CD4-positive, alpha-beta T cell (primary cell): ENCODE results near the gene LRP6. TPM values are rescaled to one million over a fixed set of nuclear protein-coding genes. Genes with fewer than 3 reads are reported as not detected.

Experiments
- ATAC-seq: fragments of 200-7000 bp; cut with Tn5 transposase; one replicate; pipeline ENCODE4 v1.10.0; 2022; ENCODE audit warnings: mild to moderate bottlenecking; ENCODE audit not compliant: poor library complexity
- CTCF ChIA-PET: fragments of 350-600 bp; sonication (Branson Sonifier 250); formaldehyde crosslinking; loops from one replicate; lab custom pipeline; 2021; ENCODE audit warnings: antibody characterized with exemption, inconsistent platforms; lab: Charles Lee
- POLR2A ChIA-PET: fragments of 350-600 bp; sonication (Branson Sonifier 250); formaldehyde crosslinking; loops from one replicate; lab custom pipeline; 2021; ENCODE audit warnings: antibody characterized with exemption, inconsistent platforms; lab: Charles Lee
- DNase-seq, 14 experiments: peaks; one replicate each; pipeline ENCODE4 v3.0.0-alpha.2; 2013 to 2020; ENCODE audit warnings: mixed read lengths in 2 of 14
- H3K27ac ChIP-seq, 2 donors: one replicate each; pipeline versions ENCODE4 v1.5.1 to v1.7.0; 2013; ENCODE audit warnings: low read length in 2 of 2, low read depth in 1 of 2, mild to moderate bottlenecking in 1 of 2
- H3K27me3 ChIP-seq, 2 experiments: 1 replicate in 1 of 2; 2 replicates in 1 of 2; pipeline versions ENCODE4 v1.6.1 to v1.7.0; 2013; ENCODE audit warnings: low read length in 2 of 2, control low read depth in 1 of 2, mild to moderate bottlenecking in 1 of 2, moderate library complexity in 1 of 2; ENCODE audit not compliant: insufficient read depth in 2 of 2, control insufficient read depth in 1 of 2
- H3K36me3 ChIP-seq: one replicate; pipeline ENCODE4 v1.6.1; 2013; ENCODE audit warnings: low read length, control low read depth; ENCODE audit not compliant: insufficient read depth
- H3K4me1 ChIP-seq: one replicate; pipeline ENCODE4 v1.6.1; 2013; ENCODE audit warnings: low read length, control low read depth; ENCODE audit not compliant: insufficient read depth
- H3K4me3 ChIP-seq: one replicate; pipeline ENCODE4 v1.5.1; 2013; ENCODE audit warnings: mild to moderate bottlenecking, low read length, moderate library complexity
- H3K9me3 ChIP-seq, 2 experiments: 1 replicate in 1 of 2; 2 replicates in 1 of 2; pipeline versions ENCODE4 v1.6.1 to v1.7.0; 2013; ENCODE audit warnings: low read length in 2 of 2, mild to moderate bottlenecking in 2 of 2, control low read depth in 1 of 2, moderate library complexity in 1 of 2; ENCODE audit not compliant: control insufficient read depth in 1 of 2, insufficient read depth in 1 of 2
- H3K27ac Mint-ChIP-seq: one replicate; pipeline ENCODE4 v1.8.0; 2020; ENCODE audit warnings: mixed read lengths
- H3K27me3 Mint-ChIP-seq: one replicate; pipeline ENCODE4 v1.8.0; 2021; ENCODE audit warnings: mixed read lengths
- H3K36me3 Mint-ChIP-seq: one replicate; pipeline ENCODE4 v1.8.0; 2021; ENCODE audit warnings: low read depth, mixed read lengths
- H3K4me1 Mint-ChIP-seq: one replicate; pipeline ENCODE4 v1.8.0; 2021; ENCODE audit warnings: low read depth, mixed read lengths
- H3K4me3 Mint-ChIP-seq: one replicate; pipeline ENCODE4 v1.8.0; 2020; ENCODE audit warnings: mild to moderate bottlenecking, mixed read lengths
- H3K9me3 Mint-ChIP-seq: one replicate; pipeline ENCODE4 v1.8.0; 2020; ENCODE audit warnings: mixed read lengths
- CTCF ChIP-seq: fragments of 200-600 bp; IDR thresholded peaks from one replicate; pipeline ENCODE4 v1.8.0; 2022; ENCODE audit warnings: antibody characterized with exemption, mild to moderate bottlenecking
- intact Hi-C, 2 experiments: fragments of 100-400 bp; cut with DNase I in 1 of 2; cut with micrococcal nuclease in 1 of 2; formaldehyde crosslinking; loops; one replicate each; pipeline versions ENCODE4 v1.15.1 to v1.9.0; 2023 to 2025; cut with DNase I, micrococcal nuclease
- total RNA-seq, 174 experiments: library from RNA in 2 of 174; stranded (reverse) in 2 of 174; gene quantifications; one replicate each; pipeline ENCODE4 v1.2.3 and lab custom pipeline; 2021 to 2026

The LRP6 gene
- total RNA-seq, 2 experiments from 2014 or later: 5.2 to 6.8 TPM

DNA sequence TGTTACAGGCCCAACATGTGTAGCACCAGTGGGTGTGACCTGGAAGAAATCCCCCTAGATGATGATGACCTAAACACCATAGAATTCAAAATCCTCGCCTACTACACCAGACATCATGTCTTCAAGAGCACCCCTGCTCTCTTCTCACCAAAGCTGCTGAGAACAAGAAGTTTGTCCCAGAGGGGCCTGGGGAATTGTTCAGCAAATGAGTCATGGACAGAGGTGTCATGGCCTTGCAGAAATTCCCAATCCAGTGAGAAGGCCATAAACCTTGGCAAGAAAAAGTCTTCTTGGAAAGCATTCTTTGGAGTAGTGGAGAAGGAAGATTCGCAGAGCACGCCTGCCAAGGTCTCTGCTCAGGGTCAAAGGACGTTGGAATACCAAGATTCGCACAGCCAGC, 187.6 kb downstream of the LRP6 start:
- H3K27me3 ChIP-seq: no peaks in the 10 kb centered on the region
- Mint-ChIP-seq H3K4me1 (no peaks in the 10 kb centered on the region), H3K27me3 (no peaks in the 10 kb centered on the region), H3K9me3 (no peaks in the 10 kb centered on the region), H3K36me3 (no peaks in the 10 kb centered on the region), H3K27ac (no peak overlapping the region), H3K4me3 (no peak overlapping the region)
- no peaks in the 10 kb centered on the region for H3K9me3 ChIP-seq
- no peak for TF ChIP-seq CTCF
- no peak overlapping the region for H3K4me3 ChIP-seq
- no peak overlapping the region for H3K27ac ChIP-seq
- intact Hi-C loops: no loop called here
- CTCF ChIA-PET: no interaction called here
- no peaks in the 10 kb centered on the region for H3K36me3 ChIP-seq
- no peaks in the 10 kb centered on the region for H3K4me1 ChIP-seq
- POLR2A ChIA-PET: no interaction called here
- ATAC-seq (no peak), DNase-seq (no peak)

- H3K36me3 Mint-ChIP-seq: no peaks in the 10 kb centered on the region
- intact Hi-C loops: no loop called here
- H3K4me1 Mint-ChIP-seq: peaks cover 21% of the 10 kb centered on the region
- TF ChIP-seq CTCF: no peak
- CTCF ChIA-PET: no interaction called here
- H3K27me3 ChIP-seq: no peaks in the 10 kb centered on the region
- H3K9me3 ChIP-seq: no peaks in the 10 kb centered on the region
- H3K4me1 ChIP-seq: peaks cover 13% of the 10 kb centered on the region
- H3K9me3 Mint-ChIP-seq: no peaks in the 10 kb centered on the region
- H3K4me3 Mint-ChIP-seq: peak overlapping the region; percentile 59
- peak; percentile 69 for ATAC-seq
- no peak overlapping the region for H3K27ac ChIP-seq
- peak; percentile 1 to 62 (median 30) for DNase-seq
- H3K36me3 ChIP-seq: no peaks in the 10 kb centered on the region
- H3K27me3 Mint-ChIP-seq: no peaks in the 10 kb centered on the region
- H3K4me3 ChIP-seq: peak overlapping the region; percentile 47
- no peak overlapping the region for H3K27ac Mint-ChIP-seq
- POLR2A ChIA-PET: interaction anchor here (0.9 to 1.6 kb wide), 2 partner anchors 10 to 194 kb away, joined by 3 to 7 read pairs; partner anchors contain the start of gene LRP6
These were observed 194.6 kb downstream of the LRP6 start for GRCh38 chr12:12072064-12072760.

DNA sequence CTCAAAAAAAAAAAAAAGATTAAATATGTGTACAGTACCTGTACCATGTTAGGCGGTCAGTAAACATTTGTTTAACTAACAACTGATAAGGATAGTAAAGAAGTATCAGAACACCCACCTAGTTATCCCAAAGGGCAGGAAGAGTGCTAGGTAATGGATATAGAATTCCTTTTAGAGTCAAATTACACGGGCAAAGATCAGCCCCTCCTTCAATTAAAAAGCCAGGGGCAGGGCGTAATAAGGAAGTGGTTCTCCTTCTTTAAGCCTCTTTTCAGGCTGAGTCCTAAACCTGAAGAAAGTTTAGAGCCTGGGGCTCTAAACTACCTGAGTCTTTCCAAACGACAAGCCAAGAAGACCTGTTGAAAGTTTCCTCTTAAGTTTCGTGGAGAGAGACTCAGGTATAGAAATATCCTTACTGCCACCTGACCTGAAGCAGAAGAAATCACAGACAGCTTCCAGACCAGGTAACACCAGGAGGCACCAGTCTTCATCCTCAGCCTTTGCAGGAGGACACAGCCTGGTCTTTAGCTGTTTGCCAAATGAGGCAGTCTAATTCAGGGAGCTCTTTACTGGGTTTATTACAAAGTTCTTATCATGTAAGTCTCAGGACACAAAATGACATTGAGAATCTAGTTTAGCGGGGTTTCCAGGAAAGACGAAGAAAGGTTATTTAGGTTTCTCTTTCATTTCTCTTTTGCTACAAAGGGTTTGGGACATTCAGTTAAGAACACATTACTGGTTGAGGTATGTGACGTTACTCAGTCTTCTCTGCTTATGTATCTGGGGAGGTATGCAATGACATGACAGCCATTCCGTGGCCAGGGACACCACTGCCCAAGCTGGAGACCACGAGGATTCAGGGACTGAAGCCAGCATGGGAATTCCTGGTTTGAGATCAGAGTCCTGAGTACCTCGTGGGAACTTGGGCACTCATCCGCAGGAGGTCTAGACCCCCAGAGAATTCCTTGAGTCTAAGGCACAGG, 195.9 kb downstream of the LRP6 start, which contains the start of gene BCL2L14:
Gene BCL2L14 (plus strand): TSS at position 266 of the 983 bp plus-strand sequence. CDS start 8,367 bp downstream, outside the sequence.
- Mint-ChIP-seq H3K36me3 (no peaks in the 10 kb centered on the region), H3K27me3 (no peaks in the 10 kb centered on the region), H3K27ac (peak within 1 kb of the TSS; percentile 40), H3K9me3 (no peaks in the 10 kb centered on the region), H3K4me3 (peak within 1 kb of the TSS; percentile 66), H3K4me1 (peaks cover 21% of the 10 kb centered on the region)
- ChIA-PET POLR2A (interaction anchor here (0.9 to 1.6 kb wide), 3 partner anchors 11 to 525 kb away, joined by 3 to 7 read pairs (median 3); partner anchors contain the start of gene LRP6), CTCF (no interaction called here)
- DNase-seq: peak in 6 of 14 experiments; percentile 7 to 45 (median 38)
- Histone ChIP-seq H3K36me3 (no peaks in the 10 kb centered on the region), H3K4me3 (peak within 1 kb of the TSS; percentile 47), H3K4me1 (peaks cover 13% of the 10 kb centered on the region), H3K27ac (peak within 1 kb of the TSS in 1 of 2 donors; percentile 30), H3K9me3 (no peaks in the 10 kb centered on the region), H3K27me3 (no peaks in the 10 kb centered on the region)
- TF ChIP-seq CTCF: no peak
- intact Hi-C loops: no loop called here
- ATAC-seq: peak; percentile 59
